ENCODE data around the gene ITPA. TPM values are rescaled to one million over a fixed set of nuclear protein-coding genes. Genes with fewer than 3 reads are reported as not detected.
A peak's percentile ranks its signal among the peaks of the same experiment; 100 is the strongest.

Gene ITPA
- total and polyA plus RNA-seq, 2 experiments from 2014 or later, result 57.5 to 81.7 TPM

GRCh38 chr20:3163099-3164042, 45.9 kb upstream of the ITPA start:
- no peak overlapping the region for H3K4me3 ChIP-seq
- H3K27ac ChIP-seq (ENCODE audit: low read depth), result 0 out of 2 replicates have a peak overlapping the region, but pooled peaks have one; percentile 39
- H3K27ac Mint-ChIP-seq, result peak overlapping the region; percentile 62; the same call in 1 of the 2 replicates
- peaks cover 3% of the 10 kb centered on the region; the same call in 2 of the 3 replicates for H3K9me3 Mint-ChIP-seq
- H3K36me3 Mint-ChIP-seq (ENCODE audit: low read depth), result peaks cover 8% of the 10 kb centered on the region
- no peaks in the 10 kb centered on the region for H3K36me3 ChIP-seq (ENCODE audit: insufficient read depth)
- H3K27me3 ChIP-seq (ENCODE audit: insufficient read depth), result peaks cover 5% of the 10 kb centered on the region; the same call in 1 of the 2 replicates
- TF ChIP-seq ETS1 (IDR thresholded peaks at IDR 0.05) (no peak), STAT1 (IDR thresholded peaks at IDR 0.05; ENCODE audit: unreplicated experiment) (no peak), ZNF114 (CRISPR knock-in tag; IDR thresholded peaks at IDR 0.05) (no peak), CTCF (conservative IDR thresholded peaks at IDR 0.05; ENCODE audit: low read depth in 2 of 2) (no peak), POLR2AphosphoS5 (IDR thresholded peaks at IDR 0.05; ENCODE audit: low read depth) (no peak), ZNF331 (CRISPR knock-in tag; IDR thresholded peaks at IDR 0.05; ENCODE audit: low read depth) (no peak)
- DNase-seq (ENCODE audit: low spot score) (no peak), ATAC-seq (no peak)
- H3K79me2 ChIP-seq (replicated peaks; ENCODE audit: insufficient read depth), result peaks cover 12% of the 10 kb centered on the region
- H3K4me3 Mint-ChIP-seq, result peak overlapping the region; percentile 12; the same call in 1 of the 3 replicates
- peaks cover 7% of the 10 kb centered on the region; the same call in 1 of the 2 replicates for H3F3A ChIP-seq (replicated peaks; ENCODE audit: low read depth)
- H3K4me1 ChIP-seq (ENCODE audit: insufficient read depth), result peaks cover 5% of the 10 kb centered on the region; the same call in 1 of the 2 replicates
- no peak overlapping the region for H2AFZ ChIP-seq
- peaks cover 23% of the 10 kb centered on the region for H3K27me3 Mint-ChIP-seq (ENCODE audit: insufficient read depth, low read depth, poor library complexity)
- H3K4me1 Mint-ChIP-seq, result peaks cover 23% of the 10 kb centered on the region
- H3K9me2 ChIP-seq (ENCODE audit: insufficient read depth), result no peaks in the 10 kb centered on the region
- H3K4me2 ChIP-seq, result no peak overlapping the region
- H4K20me1 ChIP-seq (replicated peaks; ENCODE audit: insufficient read depth), result peaks cover 9% of the 10 kb centered on the region

- H3K9me2 ChIP-seq (ENCODE audit: insufficient read depth), result no peaks in the 10 kb centered on the region
- no peak overlapping the region for H3K4me3 Mint-ChIP-seq
- peaks cover 4% of the 10 kb centered on the region for H3K79me2 ChIP-seq (replicated peaks; ENCODE audit: insufficient read depth)
- H3K4me3 ChIP-seq, result no peak overlapping the region
- TF ChIP-seq NANOG (IDR thresholded peaks at IDR 0.05; ENCODE audit: borderline replicate concordance), result no peak
- no peak for TF ChIP-seq POLR2AphosphoS5 (IDR thresholded peaks at IDR 0.05; ENCODE audit: low read depth)
- no peak for TF ChIP-seq EZH2 (IDR thresholded peaks at IDR 0.05; ENCODE audit: low read depth, unreplicated experiment)
- no peak for TF ChIP-seq ETS1 (IDR thresholded peaks at IDR 0.05)
- no peak for TF ChIP-seq ZNF331 (CRISPR knock-in tag; IDR thresholded peaks at IDR 0.05; ENCODE audit: low read depth)
- ATAC-seq (no peak), DNase-seq (ENCODE audit: low spot score) (no peak)
- peaks cover 3% of the 10 kb centered on the region; the same call in 2 of the 3 replicates for H3K9me3 Mint-ChIP-seq
- H4K20me1 ChIP-seq (replicated peaks; ENCODE audit: insufficient read depth), result 0 out of 2 replicates have a peak, but pooled peaks cover under 1% of the 10 kb centered on the region
- peaks cover 26% of the 10 kb centered on the region for H3K4me1 Mint-ChIP-seq
- H3K36me3 ChIP-seq (ENCODE audit: insufficient read depth), result no peaks in the 10 kb centered on the region
- peaks cover 14% of the 10 kb centered on the region; the same call in 1 of the 2 replicates for H3F3A ChIP-seq (replicated peaks; ENCODE audit: low read depth)
- peaks cover 5% of the 10 kb centered on the region; the same call in 1 of the 2 replicates for H3K27me3 ChIP-seq (ENCODE audit: insufficient read depth)
- peaks cover 7% of the 10 kb centered on the region for H3K4me1 ChIP-seq (ENCODE audit: insufficient read depth)
- peaks cover 8% of the 10 kb centered on the region for H3K36me3 Mint-ChIP-seq (ENCODE audit: low read depth)
- H3K27ac Mint-ChIP-seq, result no peak overlapping the region
- no peak overlapping the region for H3K27ac ChIP-seq (ENCODE audit: low read depth)
- peaks cover 25% of the 10 kb centered on the region for H3K27me3 Mint-ChIP-seq (ENCODE audit: insufficient read depth, low read depth, poor library complexity)
- no peak overlapping the region for H2AFZ ChIP-seq
- no peak overlapping the region for H3K4me2 ChIP-seq
Observed at GRCh38 chr20:3164043-3164762, 45.1 kb upstream of the ITPA start.

Measured in GM23338 (cell line).